SU-DHL-6 (cell line): Measurements from ENCODE around the gene FNDC11.

Experiments used
- H2AFZ ChIP-seq: fragments of 200-600 bp; sonication (generic); 2 replicates; pipeline ENCODE4 v1.6.1; 2014; ENCODE audit warnings: low read depth, mild to moderate bottlenecking, moderate library complexity, mixed read lengths, antibody characterized with exemption, low read length; ENCODE audit not compliant: severe bottlenecking
- H3F3A ChIP-seq: fragments of 200-600 bp; shearing (Covaris generic); 2 replicates; pipeline ENCODE4 v1.6.0; 2016; ENCODE audit warnings: antibody characterized with exemption, mild to moderate bottlenecking; ENCODE audit not compliant: insufficient read depth
- H3K27ac ChIP-seq: fragments of 200-600 bp; sonication (generic); 2 replicates; pipeline ENCODE4 v1.5.1; 2016; ENCODE audit warnings: low read depth, mild to moderate bottlenecking, low read length, moderate library complexity, mixed read lengths
- H3K27me3 ChIP-seq: fragments of 200-600 bp; sonication (generic), shearing (Covaris generic); 2 replicates; pipeline ENCODE4 v1.6.0; 2014; ENCODE audit warnings: mild to moderate bottlenecking, low read length
- H3K36me3 ChIP-seq: fragments of 200-600 bp; sonication (generic); 2 replicates; pipeline ENCODE4 v1.6.1; 2014; ENCODE audit warnings: mild to moderate bottlenecking, low read length, mixed read lengths
- H3K4me2 ChIP-seq: fragments of 300-600, 200-600 bp; shearing (Covaris generic), sonication (generic); 2 replicates; pipeline ENCODE4 v1.6.0; 2014; ENCODE audit warnings: low read length, low read depth, mild to moderate bottlenecking; ENCODE audit not compliant: poor library complexity, severe bottlenecking
- H3K4me3 ChIP-seq: fragments of 200-600 bp; sonication (generic); 2 replicates; pipeline ENCODE4 v1.5.1; 2014; ENCODE audit warnings: antibody characterized with exemption, low read length, mild to moderate bottlenecking, mixed read lengths; ENCODE audit not compliant: insufficient read depth, poor library complexity, severe bottlenecking
- H3K79me2 ChIP-seq: fragments of 200-600 bp; sonication (generic); 2 replicates; pipeline ENCODE4 v1.6.1; 2014; ENCODE audit warnings: mild to moderate bottlenecking, low read length, moderate library complexity; ENCODE audit not compliant: insufficient read depth
- H3K9ac ChIP-seq: fragments of 200-600 bp; sonication (generic); 2 replicates; pipeline ENCODE4 v1.7.0; 2014; ENCODE audit warnings: mild to moderate bottlenecking, low read length
- H3K9me2 ChIP-seq: fragments of 200-600 bp; sonication (generic); replicated peaks from 2 replicates; pipeline ENCODE4 v1.6.1; 2014; ENCODE audit warnings: low read length; ENCODE audit not compliant: insufficient read depth
- H3K9me3 ChIP-seq: fragments of 200-600 bp; sonication (generic); 2 replicates; pipeline ENCODE4 v1.6.1; 2014; ENCODE audit warnings: low read length, mixed read lengths; ENCODE audit not compliant: insufficient read depth
- H4K20me1 ChIP-seq: fragments of 200-600 bp; sonication (generic); 2 replicates; pipeline ENCODE4 v1.6.1; 2014; ENCODE audit warnings: low read depth, mild to moderate bottlenecking, antibody characterized with exemption, low read length, moderate library complexity, mixed read lengths
- EZH2phosphoT487 ChIP-seq: fragments of 200-600 bp; sonication (generic), shearing (Covaris generic); conservative IDR thresholded peaks from 2 replicates; pipeline ENCODE4 v1.6.1; 2018; ENCODE audit warnings: mild to moderate bottlenecking, antibody characterized with exemption, low read length, moderate library complexity, mixed read lengths
- TF ChIP-seq, protein P1 (sequence below): fragments of 200-600 bp; sonication (generic); IDR thresholded peaks from one replicate; pipeline ENCODE4 v1.5.1; 2017; ENCODE audit warnings: antibody characterized with exemption, mild to moderate bottlenecking, low read length, moderate library complexity; ENCODE audit not compliant: insufficient read depth, poor library complexity, severe bottlenecking

FNDC11 gene

DNA sequence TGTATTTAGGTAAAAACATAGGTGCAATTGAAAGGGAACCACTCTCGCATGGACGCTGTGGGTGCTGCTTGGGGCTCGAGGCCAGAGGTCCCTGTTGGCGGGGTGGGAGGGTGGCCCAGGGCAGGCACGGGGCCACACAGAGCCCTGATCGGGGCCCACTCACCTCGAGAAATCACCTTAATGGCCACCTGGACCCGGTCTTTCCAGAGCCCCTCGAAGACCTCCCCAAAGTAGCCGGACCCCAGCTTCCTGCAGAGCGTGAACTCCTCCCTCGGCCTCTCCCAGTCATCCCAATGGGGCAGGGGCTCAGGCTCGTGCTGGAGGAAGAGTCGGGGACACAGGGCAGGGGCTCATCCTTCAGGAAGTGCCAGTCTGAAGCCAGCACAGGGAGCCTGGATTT lies 20.6 kb upstream of the FNDC11 start:
- Histone ChIP-seq H2AFZ (no peak overlapping the region), H3K9me3 (no peaks in the 10 kb centered on the region), H3K4me2 (no peak overlapping the region), H3K36me3 (no peaks in the 10 kb centered on the region), H4K20me1 (no peaks in the 10 kb centered on the region), H3F3A (no peaks in the 10 kb centered on the region), H3K79me2 (no peaks in the 10 kb centered on the region), H3K9me2 (no peaks in the 10 kb centered on the region), H3K27me3 (no peaks in the 10 kb centered on the region), H3K4me3 (no peak overlapping the region), H3K27ac (no peak overlapping the region), H3K9ac (no peak overlapping the region)
- no peak for TF ChIP-seq EZH2phosphoT487
- TF ChIP-seq, protein P1, sequence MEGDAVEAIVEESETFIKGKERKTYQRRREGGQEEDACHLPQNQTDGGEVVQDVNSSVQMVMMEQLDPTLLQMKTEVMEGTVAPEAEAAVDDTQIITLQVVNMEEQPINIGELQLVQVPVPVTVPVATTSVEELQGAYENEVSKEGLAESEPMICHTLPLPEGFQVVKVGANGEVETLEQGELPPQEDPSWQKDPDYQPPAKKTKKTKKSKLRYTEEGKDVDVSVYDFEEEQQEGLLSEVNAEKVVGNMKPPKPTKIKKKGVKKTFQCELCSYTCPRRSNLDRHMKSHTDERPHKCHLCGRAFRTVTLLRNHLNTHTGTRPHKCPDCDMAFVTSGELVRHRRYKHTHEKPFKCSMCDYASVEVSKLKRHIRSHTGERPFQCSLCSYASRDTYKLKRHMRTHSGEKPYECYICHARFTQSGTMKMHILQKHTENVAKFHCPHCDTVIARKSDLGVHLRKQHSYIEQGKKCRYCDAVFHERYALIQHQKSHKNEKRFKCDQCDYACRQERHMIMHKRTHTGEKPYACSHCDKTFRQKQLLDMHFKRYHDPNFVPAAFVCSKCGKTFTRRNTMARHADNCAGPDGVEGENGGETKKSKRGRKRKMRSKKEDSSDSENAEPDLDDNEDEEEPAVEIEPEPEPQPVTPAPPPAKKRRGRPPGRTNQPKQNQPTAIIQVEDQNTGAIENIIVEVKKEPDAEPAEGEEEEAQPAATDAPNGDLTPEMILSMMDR: no peak

DNA sequence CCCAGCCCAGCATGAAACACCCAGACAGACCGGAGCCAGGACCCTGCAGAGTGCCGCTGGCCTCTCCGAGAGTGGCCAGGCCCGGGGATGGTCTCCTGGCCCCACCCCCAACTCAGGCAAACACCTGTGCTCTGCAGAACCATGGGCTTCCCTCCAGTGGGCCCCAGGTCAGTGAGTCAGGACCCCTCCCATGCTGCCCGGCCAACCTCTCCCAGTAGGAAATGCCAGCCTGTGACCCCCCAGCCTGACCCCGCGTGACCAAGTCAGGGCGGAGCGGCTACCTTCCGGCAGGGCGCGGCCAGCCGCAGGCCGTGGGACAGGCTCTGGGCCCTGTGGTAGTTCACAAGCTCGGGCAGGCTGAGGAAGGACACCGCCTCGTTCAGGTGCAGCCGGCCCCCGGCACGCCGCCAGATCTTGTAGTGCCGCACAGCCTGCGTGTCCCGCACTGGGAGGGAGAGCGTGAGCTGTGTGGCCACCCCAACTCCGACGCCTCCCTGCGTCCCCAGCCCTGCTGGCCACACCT lies 20.0 kb upstream of the FNDC11 start:
- no peaks in the 10 kb centered on the region for H3K36me3 ChIP-seq
- H3K27ac ChIP-seq: no peak overlapping the region
- H4K20me1 ChIP-seq: no peaks in the 10 kb centered on the region
- H3K9me2 ChIP-seq: no peaks in the 10 kb centered on the region
- H3K4me3 ChIP-seq: no peak overlapping the region
- H3K9ac ChIP-seq: no peak overlapping the region
- H3K27me3 ChIP-seq: no peaks in the 10 kb centered on the region
- TF ChIP-seq, protein P1: no peak
- H3K79me2 ChIP-seq: no peaks in the 10 kb centered on the region
- H3K4me2 ChIP-seq: no peak overlapping the region
- H2AFZ ChIP-seq: no peak overlapping the region
- H3F3A ChIP-seq: no peaks in the 10 kb centered on the region
- no peaks in the 10 kb centered on the region for H3K9me3 ChIP-seq

DNA sequence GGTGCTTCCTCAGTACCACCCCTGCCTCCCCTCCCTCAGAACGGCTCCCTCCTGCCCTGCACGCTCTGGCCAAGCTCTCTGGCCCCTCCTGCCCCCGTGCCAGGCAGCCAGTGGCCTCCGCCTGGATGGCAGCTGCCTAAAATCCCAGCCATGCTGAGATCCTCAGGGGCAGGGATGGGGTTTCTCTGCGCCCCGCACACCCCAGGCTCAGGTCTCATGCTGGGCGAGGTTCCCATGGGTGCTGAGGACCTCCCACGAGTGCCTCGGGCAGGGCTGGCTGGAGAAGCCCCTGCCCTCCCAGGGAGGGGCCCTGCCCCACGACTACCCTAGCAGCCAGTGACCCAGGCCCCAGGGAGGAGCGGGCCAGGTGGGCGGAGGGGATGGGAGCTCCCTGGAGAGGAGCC lies 19.5 kb upstream of the FNDC11 start:
- Histone ChIP-seq H3K36me3 (no peaks in the 10 kb centered on the region), H3K9me2 (no peaks in the 10 kb centered on the region), H3F3A (no peaks in the 10 kb centered on the region), H3K27me3 (no peaks in the 10 kb centered on the region), H2AFZ (no peak overlapping the region), H3K27ac (no peak overlapping the region), H3K4me3 (no peak overlapping the region), H3K9me3 (no peaks in the 10 kb centered on the region), H3K79me2 (no peaks in the 10 kb centered on the region), H4K20me1 (no peaks in the 10 kb centered on the region), H3K9ac (no peak overlapping the region), H3K4me2 (no peak overlapping the region)
- TF ChIP-seq EZH2phosphoT487: no peak
- TF ChIP-seq, protein P1: no peak
